Osteoblast (primary cell): ENCODE data around the gene AR. TPM values are rescaled to one million over a fixed set of nuclear protein-coding genes. Genes with fewer than 3 reads are reported as not detected.

Source experiments
- DNase-seq: peaks from one replicate; pipeline ENCODE4 v3.0.0; 2011; ENCODE audit warnings: low spot score, mixed read lengths; ENCODE audit not compliant: insufficient read length; ENCODE audit errors: missing footprints
- H2AFZ ChIP-seq: 2 replicates; pipeline ENCODE4 v1.6.0; 2011; ENCODE audit warnings: mild to moderate bottlenecking, low read length
- H3K27ac ChIP-seq: 2 replicates; pipeline ENCODE4 v1.5.1; 2011; ENCODE audit warnings: mild to moderate bottlenecking, low read depth, low read length, moderate library complexity
- H3K27me3 ChIP-seq: 2 replicates; pipeline ENCODE4 v1.6.0; 2012; ENCODE audit warnings: mild to moderate bottlenecking, control low read depth, inconsistent platforms, low read length, moderate library complexity; ENCODE audit not compliant: insufficient read depth
- H3K36me3 ChIP-seq: 2 replicates; pipeline ENCODE4 v1.5.1; 2011; ENCODE audit warnings: mild to moderate bottlenecking, low read length, control low read depth, moderate library complexity; ENCODE audit not compliant: insufficient read depth
- H3K4me1 ChIP-seq: 2 replicates; pipeline ENCODE4 v1.5.1; 2011; ENCODE audit warnings: mild to moderate bottlenecking, low read length, control low read depth, moderate library complexity; ENCODE audit not compliant: insufficient read depth
- H3K4me2 ChIP-seq: 2 replicates; pipeline ENCODE4 v1.6.0; 2011; ENCODE audit warnings: mild to moderate bottlenecking, low read length; ENCODE audit not compliant: insufficient read depth
- H3K4me3 ChIP-seq: fragments of 200-600 bp; sonication (generic); 3 replicates; pipeline ENCODE4 v1.5.1; 2012; ENCODE audit warnings: mild to moderate bottlenecking, low read length, inconsistent platforms; ENCODE audit not compliant: insufficient read depth
- H3K79me2 ChIP-seq: 2 replicates; pipeline ENCODE4 v1.6.0; 2012; ENCODE audit warnings: mild to moderate bottlenecking, low read length, control low read depth, inconsistent platforms; ENCODE audit not compliant: insufficient read depth
- H3K9me3 ChIP-seq: 2 replicates; pipeline ENCODE4 v1.5.1; 2011; ENCODE audit warnings: low read depth, low read length, control low read depth
- H4K20me1 ChIP-seq: 2 replicates; pipeline ENCODE4 v1.6.0; 2012; ENCODE audit warnings: mild to moderate bottlenecking, low read length, control low read depth; ENCODE audit not compliant: insufficient read depth
- CTCF ChIP-seq: IDR thresholded peaks from 2 replicates; pipeline ENCODE4 v1.5.1; 2011; ENCODE audit warnings: mild to moderate bottlenecking, low read depth, low read length, moderate library complexity; ENCODE audit errors: extremely low read depth
- total RNA-seq: library from RNA; depleted of rRNA; stranded (reverse); fragments of >200 nt; gene quantifications from 2 replicates; pipeline ENCODE4 v1.2.3, GENCODE V29; 2012

Gene AR
- total RNA-seq, 1 donor, result 4.7 TPM

GRCh38 chrX:67727576-67727975 is 183.8 kb downstream of the AR start:
- Histone ChIP-seq H3K27ac (no peak overlapping the region), H3K4me1 (no peaks in the 10 kb centered on the region), H3K9me3 (no peaks in the 10 kb centered on the region), H2AFZ (no peak overlapping the region), H4K20me1 (no peaks in the 10 kb centered on the region), H3K4me3 (no peak overlapping the region), H3K79me2 (no peaks in the 10 kb centered on the region), H3K36me3 (no peaks in the 10 kb centered on the region), H3K27me3 (no peaks in the 10 kb centered on the region), H3K4me2 (no peak overlapping the region)
- no peak for TF ChIP-seq CTCF
- no peak for DNase-seq

- Histone ChIP-seq H3K4me3 (no peak overlapping the region), H3K27me3 (no peaks in the 10 kb centered on the region), H3K4me2 (no peak overlapping the region), H3K36me3 (no peaks in the 10 kb centered on the region), H2AFZ (no peak overlapping the region), H3K4me1 (no peaks in the 10 kb centered on the region), H3K27ac (no peak overlapping the region), H3K79me2 (no peaks in the 10 kb centered on the region), H3K9me3 (no peaks in the 10 kb centered on the region), H4K20me1 (no peaks in the 10 kb centered on the region)
- DNase-seq, result no peak
- TF ChIP-seq CTCF, result no peak
Observed at GRCh38 chrX:67730296-67730695, 186.5 kb downstream of the AR start.

- H3K36me3 ChIP-seq, result no peaks in the 10 kb centered on the region
- no peaks in the 10 kb centered on the region for H4K20me1 ChIP-seq
- no peaks in the 10 kb centered on the region for H3K4me1 ChIP-seq
- H2AFZ ChIP-seq, result no peak overlapping the region
- H3K79me2 ChIP-seq, result no peaks in the 10 kb centered on the region
- no peak overlapping the region for H3K27ac ChIP-seq
- DNase-seq, result no peak
- H3K9me3 ChIP-seq, result no peaks in the 10 kb centered on the region
- no peak overlapping the region for H3K4me2 ChIP-seq
- H3K4me3 ChIP-seq, result no peak overlapping the region
- H3K27me3 ChIP-seq, result no peaks in the 10 kb centered on the region
- TF ChIP-seq CTCF, result no peak
Observed at GRCh38 chrX:67731061-67731460, 187.2 kb downstream of the AR start.

GRCh38 chrX:67732864-67733263 is 189.0 kb downstream of the AR start:
- DNase-seq, result no peak
- no peak overlapping the region for H2AFZ ChIP-seq
- no peak overlapping the region for H3K4me2 ChIP-seq
- H3K27me3 ChIP-seq, result no peaks in the 10 kb centered on the region
- H3K9me3 ChIP-seq, result no peaks in the 10 kb centered on the region
- TF ChIP-seq CTCF, result no peak
- no peak overlapping the region for H3K27ac ChIP-seq
- no peak overlapping the region for H3K4me3 ChIP-seq
- H3K4me1 ChIP-seq, result no peaks in the 10 kb centered on the region
- H3K36me3 ChIP-seq, result no peaks in the 10 kb centered on the region
- no peaks in the 10 kb centered on the region for H4K20me1 ChIP-seq
- no peaks in the 10 kb centered on the region for H3K79me2 ChIP-seq
